Vagina (tissue), 2 donors: ENCODE measurements around the gene SAMHD1.

Experiments used
- CTCF ChIP-seq, 3 experiments: fragments of 450-650 bp in 2 of 3; fragments of 200-600 bp in 1 of 3; sonication (generic) in 1 of 3; IDR thresholded peaks; one replicate each; pipeline ENCODE4 v1.5.1; 2017 to 2019; ENCODE audit warnings: antibody characterized with exemption in 3 of 3, mild to moderate bottlenecking in 2 of 3, moderate library complexity in 2 of 3
- POLR2AphosphoS5 ChIP-seq, 2 donors: sonication (generic); formaldehyde crosslinking; IDR thresholded peaks; one replicate each; pipeline ENCODE4 v1.9.0; 2017; ENCODE audit warnings: antibody characterized with exemption in 2 of 2, mild to moderate bottlenecking in 2 of 2, low read depth in 1 of 2; ENCODE audit not compliant: insufficient read depth in 1 of 2

GRCh38 chr20:36886859-36887751 is 64.4 kb downstream of the SAMHD1 start:
- peak in 1 of 2 donors; percentile 27 for TF ChIP-seq POLR2AphosphoS5 (IDR thresholded peaks at IDR 0.05; ENCODE audit: insufficient read depth in 1 of 2, low read depth in 1 of 2)
- TF ChIP-seq CTCF (IDR thresholded peaks at IDR 0.05): peak; percentile 72 to 91 (median 90)
